HepG2 (cell line): Measurements from ENCODE around the gene HSPA1L. TPM values are rescaled to one million over a fixed set of nuclear protein-coding genes. Genes with fewer than 3 reads are reported as not detected.

ENCODE experiments used
- BHLHE40 ChIP-seq: IDR thresholded peaks from 2 replicates; pipeline ENCODE4 v1.6.1; 2011; ENCODE audit warnings: low read length, improper control_type of control experiment
- CHD2 ChIP-seq: IDR thresholded peaks from 2 replicates; pipeline ENCODE4 v1.6.1; 2011; ENCODE audit warnings: low read depth, low read length, improper control_type of control experiment
- GMEB1 ChIP-seq: sonication (generic); formaldehyde crosslinking; IDR thresholded peaks from 2 replicates; pipeline ENCODE4 v1.5.1; 2020; ENCODE audit warnings: missing genetic modification reagents, mild to moderate bottlenecking, borderline replicate concordance
- IKZF4 ChIP-seq: sonication (generic); formaldehyde crosslinking; IDR thresholded peaks from 2 replicates; pipeline ENCODE4 v1.5.1; 2020; ENCODE audit warnings: borderline replicate concordance, mild to moderate bottlenecking, low read depth, missing genetic modification reagents; ENCODE audit errors: not compliant biosample characterization
- NCOR1 ChIP-seq: fragments of 200-600 bp; sonication (generic); IDR thresholded peaks from 2 replicates; pipeline ENCODE4 v1.7.0; 2017; ENCODE audit warnings: antibody characterized with exemption, low read length, borderline replicate concordance
- PAF1 ChIP-seq: IDR thresholded peaks from 2 replicates; pipeline ENCODE4 v1.6.1; 2016; ENCODE audit warnings: missing genetic modification reagents, missing compliant biosample characterization
- RELA ChIP-seq: sonication (generic); formaldehyde crosslinking; IDR thresholded peaks from 2 replicates; pipeline ENCODE4 v1.4.0; 2020; ENCODE audit warnings: missing genetic modification reagents
- REST ChIP-seq, 2 experiments: IDR thresholded peaks; 2 replicates each; pipeline ENCODE4 v1.6.1; 2011 to 2012; ENCODE audit warnings: low read length in 2 of 2, borderline replicate concordance in 1 of 2, low read depth in 1 of 2, mild to moderate bottlenecking in 1 of 2, moderate library complexity in 1 of 2
- SATB2 ChIP-seq: sonication (generic); formaldehyde crosslinking; IDR thresholded peaks from 2 replicates; pipeline ENCODE4 v1.5.0; 2020; ENCODE audit warnings: missing genetic modification reagents
- TERF1 ChIP-seq: sonication (generic); formaldehyde crosslinking; IDR thresholded peaks from 2 replicates; pipeline ENCODE4 v1.8.0; 2022; ENCODE audit warnings: mild to moderate bottlenecking, missing genetic modification reagents, moderate library complexity
- TRAFD1 ChIP-seq: sonication (generic); formaldehyde crosslinking; IDR thresholded peaks from 2 replicates; pipeline ENCODE4 v1.5.1; 2020; ENCODE audit warnings: missing genetic modification reagents, mild to moderate bottlenecking, borderline replicate concordance
- TSC22D2 ChIP-seq: sonication (generic); formaldehyde crosslinking; IDR thresholded peaks from 2 replicates; pipeline ENCODE4 v1.5.1; 2020; ENCODE audit warnings: missing genetic modification reagents, mild to moderate bottlenecking, borderline replicate concordance
- ZFP36L1 ChIP-seq: sonication (generic); formaldehyde crosslinking; IDR thresholded peaks from 2 replicates; pipeline ENCODE4 v1.8.0; 2022; ENCODE audit warnings: mild to moderate bottlenecking, missing genetic modification reagents, moderate library complexity
- ZFYVE20 ChIP-seq: sonication (generic); formaldehyde crosslinking; IDR thresholded peaks from 2 replicates; pipeline ENCODE4 v1.8.0; 2023; ENCODE audit warnings: low read depth, mild to moderate bottlenecking, moderate library complexity, missing genetic modification reagents, borderline replicate concordance
- ZNF20 ChIP-seq: sonication (generic); formaldehyde crosslinking; IDR thresholded peaks from 2 replicates; pipeline ENCODE4 v1.4.0; 2020; ENCODE audit warnings: mild to moderate bottlenecking, moderate library complexity, missing genetic modification reagents
- ZNF280D ChIP-seq: sonication (generic); formaldehyde crosslinking; IDR thresholded peaks from 2 replicates; pipeline ENCODE4 v1.5.1; 2020; ENCODE audit warnings: mild to moderate bottlenecking, missing genetic modification reagents
- ZNF446 ChIP-seq: sonication (generic); formaldehyde crosslinking; IDR thresholded peaks from 2 replicates; pipeline ENCODE4 v1.5.0; 2020; ENCODE audit warnings: mild to moderate bottlenecking, missing genetic modification reagents
- ZNF761 ChIP-seq: sonication (generic); formaldehyde crosslinking; conservative IDR thresholded peaks from 2 replicates; pipeline ENCODE4 v1.4.0; 2020; ENCODE audit warnings: mild to moderate bottlenecking, missing genetic modification reagents
- polyA plus RNA-seq, 8 experiments: library from polyadenylated mRNA; depleted of rRNA in 3 of 8; stranded (reverse) in 7 of 8; unstranded in 1 of 8; fragments of >200 nt; fragmentation: Illumina TruSeq in 4 of 8; extraction: Trizol in 4 of 8; gene quantifications; 2 replicates each; pipeline versions ENCODE4 v1.2.1 to v1.2.3, GENCODE V29; 2011 to 2016; ENCODE audit warnings: low read depth in 4 of 8, missing spikeins in 1 of 8, mixed read lengths in 1 of 8; ENCODE audit not compliant: insufficient read depth in 1 of 8
- total RNA-seq, 5 experiments: library from RNA; depleted of rRNA; stranded (reverse); fragments of >200 nt; fragmentation: Illumina TruSeq; extraction: Trizol; gene quantifications; 2 replicates each; pipeline ENCODE4 v1.2.3, GENCODE V29; 2016; ENCODE audit warnings: low read depth in 1 of 5

Gene HSPA1L
- total and polyA plus RNA-seq, 2 of the 13 experiments (the other 11 are each of a cell fraction or from before 2014, with no cell fraction given): 0.55 to 1.0 TPM

- TF ChIP-seq NCOR1 (0 out of 2 replicates have a peak, but pooled peaks have one; percentile 27), IKZF4 (CRISPR knock-in tag) (no peak), ZFP36L1 (no peak), CHD2 (no peak), BHLHE40 (no peak), TERF1 (CRISPR knock-in tag) (no peak), ZNF280D (CRISPR knock-in tag) (no peak), ZNF761 (CRISPR knock-in tag) (no peak), RELA (CRISPR knock-in tag) (no peak), SATB2 (no peak), GMEB1 (CRISPR knock-in tag) (no peak), TSC22D2 (no peak), REST (IDR thresholded peaks at IDR 0.05; ENCODE audit: borderline replicate concordance in 1 of 2, low read depth in 1 of 2, low read length in 2 of 2) (no peak), ZNF20 (CRISPR knock-in tag) (no peak), PAF1 (CRISPR knock-in tag) (no peak), ZFYVE20 (no peak), TRAFD1 (CRISPR knock-in tag) (no peak), ZNF446 (CRISPR knock-in tag) (no peak)
Measured at GRCh38 chr6:31778193-31778592, 36.9 kb downstream of the HSPA1L start (continued).
